Heart left ventricle (tissue), 16 donors: ENCODE data around the gene TEDC1. TPM values are rescaled to one million over a fixed set of nuclear protein-coding genes. Genes with fewer than 3 reads are reported as not detected.

Experiments used
- ATAC-seq, 4 donors: fragments of 200-7000 bp; cut with Tn5 transposase; one replicate each; pipeline ENCODE4 v1.9.1; 2020 to 2022; ENCODE audit warnings: moderate library complexity in 4 of 4, mild to moderate bottlenecking in 3 of 4, moderate number of reproducible peaks in 1 of 4
- DNase-seq, 5 donors: peaks; one replicate each; pipeline ENCODE4 v3.0.0-alpha.2; 2020
- H3K27ac ChIP-seq, 12 donors: fragments of 200-600 bp; sonication (generic) in 4 of 12; one replicate each; pipeline versions ENCODE4 v1.5.0 to v1.8.0; 2016 to 2022; ENCODE audit warnings: mild to moderate bottlenecking in 2 of 12
- H3K27me3 ChIP-seq, 9 donors: fragments of 200-600 bp; sonication (generic) in 2 of 9; one replicate each; pipeline versions ENCODE4 v1.5.1 to v1.8.0; 2016 to 2022; ENCODE audit warnings: mild to moderate bottlenecking in 3 of 9
- H3K36me3 ChIP-seq, 9 donors: fragments of 200-600 bp; sonication (generic) in 2 of 9; one replicate each; pipeline versions ENCODE4 v1.5.0 to v1.8.0; 2018 to 2022; ENCODE audit warnings: mild to moderate bottlenecking in 2 of 9
- H3K4me1 ChIP-seq, 12 donors: fragments of 200-600 bp; sonication (generic) in 4 of 12; one replicate each; pipeline versions ENCODE4 v1.5.0 to v1.8.0; 2016 to 2022; ENCODE audit warnings: mild to moderate bottlenecking in 3 of 12
- H3K4me3 ChIP-seq, 12 donors: fragments of 200-600 bp; sonication (generic) in 4 of 12; one replicate each; pipeline versions ENCODE4 v1.5.0 to v1.8.0; 2017 to 2022; ENCODE audit warnings: mild to moderate bottlenecking in 9 of 12, moderate library complexity in 4 of 12
- H3K9me3 ChIP-seq, 12 donors: fragments of 200-600 bp; sonication (generic) in 4 of 12; one replicate each; pipeline versions ENCODE4 v1.5.0 to v1.8.0; 2016 to 2022; ENCODE audit warnings: mild to moderate bottlenecking in 1 of 12
- POLR2A ChIP-seq, 2 donors: fragments of 450-650 bp; IDR thresholded peaks; one replicate each; pipeline ENCODE4 v1.6.1; 2017; ENCODE audit warnings: antibody characterized with exemption in 2 of 2, mild to moderate bottlenecking in 2 of 2, moderate library complexity in 2 of 2
- WGBS, 4 donors: extraction: QIAGEN DNeasy Blood & Tissue Kit in 2 of 4; methylation state at CpG; one replicate each; pipeline versions ENCODE4 v1.1.5 to v1.1.7; 2013 to 2018; 5-methylcytosine and 5-hydroxymethylcytosine counted together
- intact Hi-C, 10 donors: fragments of 100-400 bp; cut with DNase I; formaldehyde crosslinking; loops; one replicate each; pipeline versions ENCODE4 v1.11.1 to v1.14.2; 2022
- polyA plus RNA-seq, 2 donors: library from polyadenylated mRNA; stranded (reverse); fragments of 200-250 nt; gene quantifications; one replicate each; pipeline ENCODE4 v1.2.3, GENCODE V29; 2013
- total RNA-seq, 9 donors: library from RNA; depleted of rRNA in 2 of 9; stranded (reverse); fragments of >200 nt in 2 of 9; fragmentation: NEBNext Ultra II Directional in 3 of 9; extraction: Animal tissue kit (Norgen Biotek cat#: 25700) in 3 of 9; gene quantifications; one replicate each; pipeline versions ENCODE4 v1.1.0 to v1.2.4, GENCODE V29; 2016 to 2023
- TF ChIP-seq, protein P1 (sequence below), 12 donors: fragments of 200-600 bp; sonication (generic) in 4 of 12; IDR thresholded peaks; one replicate each; pipeline versions ENCODE4 v1.5.0 to v1.8.0; 2018 to 2022; ENCODE audit warnings: antibody characterized with exemption in 12 of 12, mild to moderate bottlenecking in 5 of 12
- donor health status: ischemic (EF 13 %, LVEDD 7.1; RV severe dilation, severe dysfunction).
- donor health status: healthy with polysubstance abuse.
- donor health status: DM: no; HTN: yes; CAD: no.
- donor health status: DM: no; HTN: no; CAD: no.
- donor health status: ischemic (EF 25% LVEDD 6.9; RV normal size, moderate dysfunction).
- donor health status: ischemic (EF 25% LVEDD 5.7; RV mildly dilated, moderate dysfunction).
- donor health status: healthy.
- donor health status: DM: yes; HTN: yes; CAD: no.
- donor health status: ischemic (EF 35%, LVEDD 5.7; RV mildly dilated, moderate dysfunction).
- donor health status: nonischemic (EF 11% LVEDD 7.7; RV severe dilation, severe dysfunction).
- donor health status: DM: yes; HTN: yes; CAD: no.
- donor health status: PGD.
- donor health status: ischemic (EF 29% LVEDD 5.4; RV normal size, mild dysfunction).
- donor health status: nonischemic (EF 23%, LVEDD 6.1; RV moderate dilation, normal function).

Gene TEDC1
- total and polyA plus RNA-seq, 11 donors: 0.94 to 12.4 (median 3.7) TPM

DNA sequence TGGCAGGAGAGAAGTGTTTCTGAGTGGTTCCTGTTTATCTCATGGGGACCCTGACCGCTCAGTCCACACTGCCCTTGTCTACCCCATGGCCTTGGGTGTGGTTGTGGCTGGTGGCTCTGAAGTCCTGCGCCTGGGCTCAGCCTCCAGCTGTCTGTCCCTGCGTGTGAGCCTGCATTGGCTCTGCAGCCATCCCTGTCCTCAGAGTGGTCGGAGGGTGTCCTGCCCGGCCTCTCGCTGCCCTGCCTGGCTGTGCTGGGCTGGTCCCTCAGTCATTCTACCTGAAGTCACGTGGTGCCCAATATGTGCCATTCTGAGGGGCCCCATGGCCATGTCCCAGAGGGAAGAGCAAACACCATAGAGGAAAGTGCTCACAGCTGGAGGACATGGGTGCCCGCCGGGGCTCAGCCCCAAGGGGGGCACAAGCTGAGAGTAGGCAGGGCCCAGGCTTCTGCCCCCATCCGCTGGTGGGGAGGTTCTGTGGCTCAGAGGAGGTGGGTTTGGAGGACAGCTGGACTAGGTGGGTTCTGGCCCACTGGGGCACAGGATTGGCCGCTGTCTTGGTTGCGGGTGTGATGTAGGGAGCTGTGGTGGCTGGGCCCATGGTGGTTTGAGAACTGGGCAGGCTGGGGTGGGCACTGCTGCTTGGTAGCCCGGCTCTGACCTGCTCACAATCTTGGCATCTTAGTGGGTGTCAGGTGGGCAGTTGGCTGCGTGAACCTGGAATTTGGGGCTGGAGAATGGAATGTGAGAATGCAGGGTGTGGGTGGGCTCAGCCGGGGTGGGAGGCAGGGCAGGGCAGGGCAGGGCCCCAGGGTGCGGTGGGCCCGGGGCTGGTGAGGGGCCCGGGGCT, 11.6 kb downstream of the TEDC1 start:
- Histone ChIP-seq H3K4me3 (no peak overlapping the region), H3K27me3 (peaks cover 0 to under 1% (median 0%) of the 10 kb centered on the region in 9 donors), H3K36me3 (peaks cover 0 to 5% (median 0%) of the 10 kb centered on the region in 9 donors), H3K27ac (no peak overlapping the region), H3K9me3 (no peaks in the 10 kb centered on the region), H3K4me1 (no peaks in the 10 kb centered on the region)
- 81 to 85% (median 82%) methylated on average over 18 of the region's 18 CpGs for WGBS, 4 donors
- ATAC-seq: no peak
- no peak for TF ChIP-seq POLR2A (IDR thresholded peaks at IDR 0.05)
- TF ChIP-seq, protein P1, sequence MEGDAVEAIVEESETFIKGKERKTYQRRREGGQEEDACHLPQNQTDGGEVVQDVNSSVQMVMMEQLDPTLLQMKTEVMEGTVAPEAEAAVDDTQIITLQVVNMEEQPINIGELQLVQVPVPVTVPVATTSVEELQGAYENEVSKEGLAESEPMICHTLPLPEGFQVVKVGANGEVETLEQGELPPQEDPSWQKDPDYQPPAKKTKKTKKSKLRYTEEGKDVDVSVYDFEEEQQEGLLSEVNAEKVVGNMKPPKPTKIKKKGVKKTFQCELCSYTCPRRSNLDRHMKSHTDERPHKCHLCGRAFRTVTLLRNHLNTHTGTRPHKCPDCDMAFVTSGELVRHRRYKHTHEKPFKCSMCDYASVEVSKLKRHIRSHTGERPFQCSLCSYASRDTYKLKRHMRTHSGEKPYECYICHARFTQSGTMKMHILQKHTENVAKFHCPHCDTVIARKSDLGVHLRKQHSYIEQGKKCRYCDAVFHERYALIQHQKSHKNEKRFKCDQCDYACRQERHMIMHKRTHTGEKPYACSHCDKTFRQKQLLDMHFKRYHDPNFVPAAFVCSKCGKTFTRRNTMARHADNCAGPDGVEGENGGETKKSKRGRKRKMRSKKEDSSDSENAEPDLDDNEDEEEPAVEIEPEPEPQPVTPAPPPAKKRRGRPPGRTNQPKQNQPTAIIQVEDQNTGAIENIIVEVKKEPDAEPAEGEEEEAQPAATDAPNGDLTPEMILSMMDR (IDR thresholded peaks at IDR 0.05): no peak
- no peak for DNase-seq
- intact Hi-C loops: no loop called here

DNA sequence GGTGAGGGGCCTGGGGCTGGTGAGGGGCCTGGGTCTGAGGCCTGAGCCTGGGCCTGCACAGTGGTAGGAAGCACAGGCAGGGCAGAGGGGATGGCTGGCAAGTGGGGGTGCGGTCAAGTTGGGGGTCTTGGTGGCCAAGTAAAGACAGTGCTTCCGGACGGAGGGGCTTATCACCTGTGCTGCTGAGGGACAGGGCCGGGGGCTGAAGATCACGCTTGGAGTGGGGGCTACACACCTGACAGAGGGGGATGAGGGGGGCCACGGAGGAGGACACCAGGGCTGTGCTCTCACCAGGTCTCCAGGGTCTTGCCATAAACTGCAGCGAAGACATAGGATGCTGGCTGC, 12.2 kb downstream of the TEDC1 start:
- Histone ChIP-seq H3K9me3 (no peaks in the 10 kb centered on the region), H3K36me3 (peaks cover 0 to 5% (median 0%) of the 10 kb centered on the region in 9 donors), H3K27ac (no peak overlapping the region), H3K4me3 (no peak overlapping the region), H3K27me3 (peaks cover 0 to 7% (median 0%) of the 10 kb centered on the region in 9 donors), H3K4me1 (no peaks in the 10 kb centered on the region)
- no peak for TF ChIP-seq POLR2A (IDR thresholded peaks at IDR 0.05)
- TF ChIP-seq, protein P1 (IDR thresholded peaks at IDR 0.05): no peak
- DNase-seq (no peak), ATAC-seq (no peak)
- 84 to 96% (median 86%) methylated on average over 7 of the region's 7 CpGs for WGBS, 4 donors
- intact Hi-C loops: no loop called here

DNA sequence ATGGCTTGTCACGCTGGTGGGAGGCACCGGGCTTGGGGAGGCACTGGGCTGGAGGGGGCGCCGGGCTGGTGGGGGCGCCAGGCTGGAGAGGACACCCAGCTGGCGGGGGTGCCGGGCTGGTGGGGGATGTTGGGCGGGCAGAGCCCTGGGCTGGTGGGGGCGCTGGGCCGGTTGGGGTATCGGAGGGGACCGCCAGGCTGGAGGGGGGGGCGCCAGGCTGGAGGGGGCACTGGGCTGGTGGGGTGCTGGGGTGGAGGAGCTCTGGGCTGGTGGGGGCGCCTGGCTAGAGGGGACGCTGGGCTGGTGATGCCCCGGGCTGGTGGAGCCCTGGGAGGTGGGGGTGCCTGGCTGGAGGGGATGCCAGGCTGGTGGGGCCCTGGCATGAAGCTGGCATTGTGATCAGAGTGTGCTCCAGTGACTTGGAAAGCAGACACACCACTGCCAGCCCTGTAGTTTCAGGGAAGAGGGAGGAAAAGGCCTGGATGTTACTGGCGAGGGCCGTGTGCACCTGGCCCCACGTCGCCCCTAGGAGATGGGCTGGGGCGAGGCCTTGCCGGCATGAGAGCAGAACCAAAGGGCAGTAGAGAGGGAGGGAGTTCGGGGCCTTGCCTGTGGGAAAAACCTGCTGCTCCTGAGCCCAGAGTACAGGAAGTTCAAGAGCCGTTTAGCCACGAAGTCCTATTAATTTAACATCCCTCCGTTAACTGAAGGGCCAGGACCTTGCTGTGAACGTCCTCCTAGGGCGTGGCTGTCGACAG, 13.1 kb downstream of the TEDC1 start:
- WGBS, 4 donors: 74 to 86% (median 81%) methylated on average over 22 to 29 of the region's 29 CpGs
- ATAC-seq (no peak), DNase-seq (no peak)
- Histone ChIP-seq H3K27ac (no peak overlapping the region), H3K9me3 (no peaks in the 10 kb centered on the region), H3K27me3 (peaks cover 0 to 14% (median 0%) of the 10 kb centered on the region in 9 donors), H3K4me3 (no peak overlapping the region), H3K4me1 (no peaks in the 10 kb centered on the region), H3K36me3 (no peaks in the 10 kb centered on the region)
- intact Hi-C loops: no loop called here
- no peak for TF ChIP-seq POLR2A (IDR thresholded peaks at IDR 0.05)
- TF ChIP-seq, protein P1 (IDR thresholded peaks at IDR 0.05): no peak

DNA sequence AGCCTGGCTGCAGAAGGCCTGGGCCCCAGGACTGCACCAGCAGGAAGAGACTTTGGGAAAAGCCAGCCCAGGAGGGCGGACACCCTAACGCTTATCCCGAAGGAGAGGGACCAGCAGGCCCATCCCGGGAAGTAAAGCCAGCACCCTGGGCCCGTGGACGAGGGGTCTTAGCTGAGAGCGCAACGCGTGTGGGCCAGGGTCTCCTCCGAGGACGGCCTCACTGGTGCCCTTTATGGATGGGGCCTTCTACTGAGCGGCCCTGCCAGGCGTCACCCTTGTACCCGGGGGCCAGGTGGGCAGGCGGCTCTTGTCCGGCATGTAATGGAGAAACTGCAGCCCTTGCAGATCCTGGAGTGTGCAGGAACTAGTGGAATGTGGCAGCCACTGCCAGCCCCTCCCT, 14.1 kb downstream of the TEDC1 start:
- DNase-seq (no peak), ATAC-seq (no peak)
- Histone ChIP-seq H3K9me3 (no peaks in the 10 kb centered on the region), H3K36me3 (no peaks in the 10 kb centered on the region), H3K4me1 (no peaks in the 10 kb centered on the region), H3K27me3 (peaks cover 0 to 21% (median 4%) of the 10 kb centered on the region in 9 donors), H3K4me3 (no peak overlapping the region), H3K27ac (no peak overlapping the region)
- WGBS, 4 donors: 85 to 93% (median 89%) methylated on average over 3 to 16 of the region's 16 CpGs
- intact Hi-C loops: no loop called here
- no peak for TF ChIP-seq POLR2A (IDR thresholded peaks at IDR 0.05)
- TF ChIP-seq, protein P1 (IDR thresholded peaks at IDR 0.05): no peak
